ENCODE data around the gene LYZL4. TPM values are rescaled to one million over a fixed set of nuclear protein-coding genes. Genes with fewer than 3 reads are reported as not detected.

The LYZL4 gene
- polyA plus RNA-seq, 10 donors = not detected

DNA sequence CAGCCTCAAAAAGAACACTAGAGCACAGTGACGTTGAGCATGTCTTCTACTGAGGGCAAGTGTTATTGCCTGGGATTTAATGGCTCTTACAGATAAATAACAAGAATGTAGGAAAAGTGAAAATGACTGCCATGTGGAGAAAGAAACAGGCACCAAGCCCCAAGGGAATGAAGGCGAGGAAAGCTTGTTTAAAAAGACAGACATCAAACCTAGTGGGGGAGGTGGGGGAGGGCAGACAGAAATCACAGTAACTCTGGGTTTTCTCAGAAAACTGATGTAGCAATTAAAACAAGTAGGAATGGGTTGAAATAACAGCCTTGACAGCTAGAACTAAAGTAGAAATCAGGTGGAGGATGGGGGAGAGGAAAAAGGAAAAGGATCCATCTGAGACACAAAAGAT is 18.4 kb upstream of the LYZL4 start:
- DNase-seq = no peak

DNA sequence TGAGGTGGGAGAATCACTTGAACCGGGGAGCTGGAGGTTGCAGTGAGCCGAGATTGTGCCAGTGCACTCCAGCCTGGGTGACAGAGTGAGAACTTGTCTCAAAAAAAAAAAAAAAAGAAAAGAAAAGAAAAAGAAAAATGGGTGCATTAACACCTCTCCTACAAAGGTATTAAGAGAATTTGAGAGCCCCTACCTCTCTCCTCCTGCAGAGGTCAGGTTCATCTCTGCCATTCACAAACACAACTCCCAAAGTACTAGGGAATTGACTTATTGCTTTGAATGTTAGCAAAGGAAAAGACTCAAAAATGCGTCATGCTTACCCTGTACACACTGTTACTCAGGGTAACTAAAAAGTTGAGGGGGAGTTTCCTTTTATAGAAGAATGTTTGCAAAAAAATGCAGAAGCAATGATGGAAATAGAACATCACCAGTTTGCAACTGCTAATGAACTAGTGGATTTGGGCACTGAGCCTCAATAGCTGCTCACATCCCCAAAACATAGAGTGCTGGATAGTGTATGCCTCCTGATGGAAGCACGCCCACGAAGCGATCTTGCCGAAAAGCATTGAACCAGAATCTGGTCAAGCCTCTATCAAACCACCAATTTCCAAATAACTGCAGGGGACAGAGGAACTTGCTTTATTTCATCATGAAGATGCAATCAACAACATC is 15.5 kb upstream of the LYZL4 start:
- no peak for DNase-seq

DNA sequence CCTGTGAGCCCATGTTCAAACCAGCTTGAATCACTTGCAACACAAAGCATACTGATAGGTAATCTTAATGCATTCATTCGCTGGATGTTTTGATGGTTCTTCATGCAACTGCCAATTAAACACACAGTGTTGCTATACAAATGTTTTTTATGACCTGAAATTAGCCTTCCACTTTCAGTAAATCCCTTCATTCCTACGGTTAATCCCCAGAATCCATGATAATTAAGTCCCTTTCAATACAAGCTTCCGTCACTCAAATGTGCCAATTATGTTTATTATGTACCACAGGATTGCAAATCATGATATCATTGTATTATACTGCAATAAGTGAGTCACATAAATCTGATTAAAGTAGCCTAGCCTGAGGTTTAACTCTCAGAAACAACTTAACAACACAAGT is 14.5 kb upstream of the LYZL4 start:
- DNase-seq = no peak

DNA sequence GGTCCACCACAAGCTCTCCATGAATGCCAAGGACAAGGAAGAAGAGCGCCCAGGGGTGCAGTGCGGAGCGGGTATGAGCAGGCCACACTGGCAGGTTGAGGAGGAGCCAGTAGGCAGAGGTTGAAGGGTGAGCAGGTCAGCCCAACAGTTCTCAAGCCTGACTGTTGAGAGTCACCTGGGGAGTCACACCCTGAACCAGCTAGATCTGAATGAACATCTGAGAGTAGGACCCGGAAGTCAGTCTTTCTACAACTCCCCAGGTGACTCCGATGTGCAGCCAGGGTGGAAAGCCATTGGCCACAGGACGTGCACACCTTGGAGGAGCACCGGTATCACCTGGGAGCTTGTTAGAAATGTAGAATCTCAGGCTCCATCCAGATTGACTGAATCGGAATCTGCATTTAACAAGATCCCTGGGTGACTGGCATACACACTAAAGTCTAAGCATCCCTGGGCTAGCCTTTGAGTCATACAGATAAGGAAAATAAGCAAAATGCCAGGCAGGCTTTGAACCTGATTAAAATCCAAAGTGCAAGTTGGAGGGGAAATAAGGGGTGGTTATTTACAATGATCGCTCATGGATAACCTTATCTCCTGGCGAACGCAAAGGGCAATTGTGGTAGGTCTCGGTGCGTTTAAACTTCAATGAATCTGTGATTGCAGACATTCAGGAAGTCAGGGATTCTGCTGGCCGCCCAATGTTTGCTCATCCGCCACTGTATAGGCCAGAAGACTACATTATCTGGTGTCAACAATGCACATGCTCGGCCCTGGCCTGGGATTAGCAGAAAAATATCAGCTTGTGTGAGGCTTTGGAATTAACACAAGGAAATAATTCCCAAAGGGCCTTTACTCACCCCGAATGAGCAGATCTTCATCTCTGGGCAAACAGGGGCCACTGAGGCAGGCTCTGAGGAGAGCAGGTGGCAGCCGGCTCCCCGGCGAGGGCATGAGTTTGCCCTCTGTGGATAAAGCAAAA is 11.7 kb upstream of the LYZL4 start:
- DNase-seq = no peak

DNA sequence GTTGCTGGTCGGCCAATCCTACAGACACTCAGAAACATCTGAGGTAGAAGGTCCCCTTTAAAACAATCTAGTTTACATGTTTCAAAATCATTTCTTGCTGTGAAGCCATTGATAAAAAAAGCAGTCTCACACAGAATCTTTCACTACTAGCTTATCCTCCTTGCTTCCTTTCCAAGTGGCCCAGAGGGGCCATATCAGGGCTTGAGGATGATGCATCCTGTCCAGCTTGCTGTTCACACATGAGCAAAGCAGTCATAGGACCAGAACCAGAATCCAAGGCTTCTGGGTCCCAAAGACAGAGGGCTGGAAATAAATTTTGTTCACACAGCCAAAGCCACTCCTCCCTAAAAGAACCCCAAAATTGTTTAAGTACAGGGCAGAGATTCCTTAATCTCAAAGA is 9.2 kb upstream of the LYZL4 start:
- peak in 1 of 3 donors; percentile 71 for DNase-seq

DNA sequence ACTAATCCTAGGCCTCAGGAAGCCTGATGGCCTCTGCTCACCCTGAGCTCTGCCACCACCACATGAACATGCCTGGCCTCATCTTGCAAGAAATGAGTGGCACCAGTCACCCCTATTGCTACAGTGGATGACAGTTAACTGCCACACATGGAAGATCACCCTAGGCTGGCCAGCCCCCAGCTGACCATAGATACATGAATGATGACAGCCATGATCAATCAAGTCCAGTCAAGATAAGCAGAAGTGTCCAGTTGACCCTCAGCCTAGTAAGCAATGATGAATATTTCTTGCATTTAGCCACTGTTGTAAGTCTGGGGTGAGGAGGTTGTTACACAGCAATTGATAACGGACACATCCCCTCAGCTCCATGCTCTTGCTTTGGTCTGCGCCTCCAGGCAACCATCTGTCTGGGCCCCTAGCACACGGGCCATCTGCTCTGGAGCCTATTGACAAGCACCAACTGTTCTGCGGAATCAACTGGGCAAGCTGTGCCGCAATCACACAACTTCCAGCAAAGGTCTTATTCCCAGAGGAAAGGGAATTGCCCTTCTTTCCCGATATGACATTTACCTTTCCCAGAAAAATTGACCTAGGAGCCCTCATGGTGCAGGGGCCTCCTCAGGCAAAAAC is 2.2 kb upstream of the LYZL4 start:
- DNase-seq = no peak

DNA sequence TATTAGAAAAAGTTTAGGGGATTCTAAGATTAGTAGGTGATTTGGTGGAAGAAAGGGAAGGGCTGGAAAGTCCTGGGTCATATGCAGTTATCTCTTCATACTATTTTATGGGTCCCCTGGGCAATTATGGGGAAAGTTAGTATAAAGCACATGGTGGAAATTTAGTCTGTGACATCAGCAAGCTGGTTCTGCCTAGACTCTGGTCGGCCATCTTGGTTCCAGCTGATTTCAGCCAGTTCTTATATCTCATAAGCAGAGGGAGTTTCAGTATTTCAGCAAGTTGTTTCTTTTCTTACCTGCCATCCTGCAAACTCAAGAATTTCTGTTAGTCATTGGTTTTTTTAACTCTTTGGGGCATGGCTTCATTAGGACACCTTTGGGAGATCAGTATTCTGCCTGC is 1.0 kb upstream of the LYZL4 start:
- no peak for DNase-seq

DNA sequence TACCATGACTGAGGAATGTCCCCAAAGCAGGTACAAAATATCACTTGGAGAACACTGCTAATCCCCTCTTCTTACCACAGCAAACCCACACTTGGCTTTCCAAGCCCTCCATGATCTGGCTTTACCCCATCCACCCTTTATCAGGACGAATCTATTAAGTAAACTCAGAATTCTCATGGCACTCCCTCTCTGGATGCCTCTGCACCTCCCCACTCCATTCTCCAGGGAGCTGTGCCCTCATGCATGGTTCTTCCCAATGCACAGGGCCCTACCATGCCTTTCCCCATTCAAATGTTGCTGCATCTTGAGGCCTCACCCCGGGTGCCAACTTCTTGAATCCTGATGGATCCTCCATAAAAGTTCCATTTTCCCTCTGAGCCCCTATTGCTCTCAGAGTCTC is 2.3 kb downstream of the LYZL4 start:
- no peak for DNase-seq

DNA sequence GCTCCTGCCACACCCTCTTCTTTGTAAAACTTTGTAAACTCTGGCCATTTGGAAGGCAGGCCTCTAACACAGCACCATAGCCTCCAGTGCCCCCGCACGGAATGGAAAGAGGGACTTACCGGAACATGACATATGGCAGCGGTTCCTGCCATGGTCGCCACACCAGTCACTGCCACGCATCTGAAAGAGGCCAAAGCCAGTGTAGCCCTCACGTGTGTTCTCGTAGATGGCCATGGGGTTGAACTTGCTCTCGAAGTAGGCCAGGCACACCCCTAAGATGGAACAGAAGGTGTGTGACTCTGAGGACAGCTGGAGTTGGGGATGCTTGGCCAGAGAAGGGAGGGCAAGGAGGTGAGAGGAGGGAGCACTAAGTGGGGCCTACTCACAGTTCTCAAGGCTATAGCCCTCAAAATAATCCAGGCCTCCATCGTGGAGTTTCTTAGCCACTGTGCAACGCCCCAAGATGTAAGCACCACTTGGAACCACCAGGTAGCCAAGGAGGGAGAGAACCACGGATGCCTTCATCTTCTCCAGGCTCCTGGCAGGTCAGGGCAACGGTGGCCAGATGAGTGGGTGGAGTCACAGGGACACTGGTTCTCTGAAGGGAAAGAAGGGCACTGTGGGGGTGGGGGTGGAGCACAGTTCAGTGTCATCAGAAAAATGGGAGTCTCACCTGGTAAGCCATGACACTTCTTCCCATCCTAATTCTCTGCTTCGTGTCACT is 3.5 kb downstream of the LYZL4 start:
- no peak for DNase-seq

DNA sequence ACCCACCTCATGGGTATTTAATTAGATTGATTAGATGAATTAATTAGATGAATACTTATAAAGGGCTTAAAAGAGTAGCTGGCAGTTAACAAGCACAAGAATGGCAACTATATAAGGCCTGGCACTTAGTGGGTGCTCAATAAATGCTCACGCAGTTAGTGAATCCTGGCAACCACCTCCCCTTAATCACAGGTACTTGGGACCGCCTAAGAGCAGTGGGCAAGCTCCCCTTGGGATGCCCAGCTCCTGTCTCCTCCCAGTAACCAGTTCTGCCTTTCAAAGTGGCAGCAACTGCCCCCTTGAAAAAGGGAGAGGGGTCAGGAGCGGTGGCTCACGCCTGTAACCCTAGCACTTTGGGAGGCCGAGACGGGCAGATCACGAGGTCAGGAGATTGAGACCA is 4.6 kb downstream of the LYZL4 start:
- DNase-seq = no peak

DNA sequence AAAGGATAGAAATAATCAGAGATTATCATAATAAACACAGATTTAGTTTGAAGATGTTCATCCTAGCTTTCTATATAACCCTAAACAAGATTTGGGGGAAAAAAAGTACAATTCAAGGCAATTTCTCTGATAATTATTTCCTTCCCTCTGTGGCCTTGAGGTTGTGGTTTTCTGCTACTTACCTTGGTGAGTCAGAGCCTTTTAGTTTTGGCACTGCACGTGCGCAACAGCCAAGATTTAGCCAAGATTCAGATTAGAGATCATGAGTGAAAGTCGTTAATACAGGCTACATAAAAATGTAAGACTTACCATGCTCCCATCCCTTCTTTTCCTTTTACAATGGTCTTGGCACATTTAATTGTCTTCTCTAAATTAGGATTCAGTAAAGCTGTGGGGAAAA is 6.7 kb downstream of the LYZL4 start:
- DNase-seq = no peak

DNA sequence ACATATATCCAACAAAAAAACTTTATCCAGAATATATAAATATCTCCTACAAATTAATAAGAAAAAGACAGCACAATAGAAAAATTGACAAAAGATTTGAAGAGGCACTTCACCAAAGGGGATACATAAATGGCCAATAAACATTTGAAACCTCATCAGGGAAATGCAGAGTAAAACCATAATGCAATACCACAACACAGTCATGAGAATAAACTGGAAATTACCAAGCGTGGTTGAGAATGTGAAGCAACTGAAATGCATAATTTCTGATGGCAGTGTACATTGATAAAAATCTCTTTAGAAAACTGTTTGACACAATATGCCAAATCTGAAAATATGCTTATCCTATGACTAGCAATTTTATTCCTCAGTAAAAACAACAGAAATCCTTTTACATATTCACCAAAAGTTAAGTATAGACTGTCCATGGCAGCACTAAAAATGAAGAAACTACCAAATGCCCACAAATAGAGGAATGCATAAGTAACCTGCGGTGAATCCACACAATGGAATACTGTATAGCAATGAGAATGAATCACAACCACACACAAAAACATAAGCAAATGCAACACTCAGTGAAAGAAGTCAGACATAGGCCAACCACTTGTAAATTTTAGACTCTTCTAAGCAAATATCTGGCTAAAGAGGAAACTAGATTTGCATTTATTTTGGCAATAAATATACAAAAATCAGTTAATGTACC is 7.9 kb downstream of the LYZL4 start:
- no peak for DNase-seq

DNA sequence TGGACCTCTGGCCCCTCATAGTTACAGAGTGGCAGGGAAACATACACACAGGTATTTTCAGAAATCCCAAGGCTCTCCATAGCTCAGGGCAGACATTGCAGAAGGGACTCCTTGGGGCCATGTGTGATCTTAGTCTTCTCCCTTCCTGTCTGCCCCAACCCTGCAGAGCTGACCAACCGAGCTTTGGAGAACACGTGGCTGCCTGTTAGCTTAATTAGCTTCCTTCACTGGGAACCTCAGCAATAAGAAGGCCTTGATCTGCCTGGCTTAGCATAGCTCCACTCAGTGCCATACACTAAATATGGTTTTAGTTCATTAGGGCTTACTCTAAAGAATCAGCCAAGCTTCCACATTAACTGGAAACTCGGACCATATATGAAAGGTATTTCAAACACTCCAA is 12.3 kb downstream of the LYZL4 start:
- no peak for DNase-seq

DNA sequence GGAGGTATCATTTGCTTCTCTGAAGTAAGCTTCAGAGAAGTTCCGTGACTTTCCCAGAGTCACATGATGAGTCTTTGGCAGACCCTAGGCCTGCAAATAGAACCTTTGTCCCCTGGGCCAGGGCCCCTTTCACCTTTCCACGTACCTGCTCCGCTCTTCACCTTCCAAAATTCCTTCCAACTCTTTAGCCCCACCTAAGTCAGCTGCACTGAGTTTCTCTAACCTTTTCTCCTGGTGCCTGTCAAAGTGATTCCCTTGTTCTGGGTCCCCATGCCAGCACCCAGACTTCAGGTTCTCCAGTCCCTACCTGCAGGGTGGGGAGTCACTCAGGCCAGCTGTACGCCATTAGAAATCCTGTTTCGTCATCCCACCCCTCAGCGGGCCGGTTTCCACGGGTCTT is 12.8 kb downstream of the LYZL4 start:
- no peak for DNase-seq

DNA sequence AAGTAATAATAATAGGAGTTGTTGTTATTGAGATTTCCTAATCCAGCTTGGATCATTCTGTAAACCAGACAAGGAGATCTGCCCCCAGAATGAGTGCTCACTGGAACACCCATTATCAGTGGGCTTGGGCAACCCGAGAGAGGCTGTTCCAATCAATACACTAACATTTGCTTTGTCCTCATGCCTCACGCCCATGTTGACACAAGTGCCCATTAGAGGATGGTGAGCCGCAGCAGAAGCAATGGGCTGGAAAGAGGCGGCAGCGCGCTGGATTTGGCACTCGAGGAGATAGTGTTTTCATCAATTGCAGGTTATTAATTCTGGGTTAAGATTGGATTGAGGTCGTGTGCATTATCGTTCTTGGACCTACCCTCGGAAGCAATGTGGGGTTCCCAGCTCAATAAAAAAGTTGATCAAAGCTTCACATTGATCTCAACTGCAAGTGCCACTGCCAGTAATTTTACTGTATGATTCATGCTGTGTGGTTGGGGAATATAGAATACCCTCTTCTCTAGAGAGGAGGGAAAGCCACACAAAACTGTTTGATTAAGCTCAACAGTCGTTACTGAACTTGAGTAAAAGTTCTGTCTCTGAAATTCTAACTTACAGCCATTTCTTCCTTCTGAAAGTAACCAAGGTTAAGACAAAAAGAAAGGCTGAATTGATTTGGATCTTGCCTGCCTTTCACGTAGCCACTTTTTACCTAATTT is 15.7 kb downstream of the LYZL4 start:
- DNase-seq = no peak

DNA sequence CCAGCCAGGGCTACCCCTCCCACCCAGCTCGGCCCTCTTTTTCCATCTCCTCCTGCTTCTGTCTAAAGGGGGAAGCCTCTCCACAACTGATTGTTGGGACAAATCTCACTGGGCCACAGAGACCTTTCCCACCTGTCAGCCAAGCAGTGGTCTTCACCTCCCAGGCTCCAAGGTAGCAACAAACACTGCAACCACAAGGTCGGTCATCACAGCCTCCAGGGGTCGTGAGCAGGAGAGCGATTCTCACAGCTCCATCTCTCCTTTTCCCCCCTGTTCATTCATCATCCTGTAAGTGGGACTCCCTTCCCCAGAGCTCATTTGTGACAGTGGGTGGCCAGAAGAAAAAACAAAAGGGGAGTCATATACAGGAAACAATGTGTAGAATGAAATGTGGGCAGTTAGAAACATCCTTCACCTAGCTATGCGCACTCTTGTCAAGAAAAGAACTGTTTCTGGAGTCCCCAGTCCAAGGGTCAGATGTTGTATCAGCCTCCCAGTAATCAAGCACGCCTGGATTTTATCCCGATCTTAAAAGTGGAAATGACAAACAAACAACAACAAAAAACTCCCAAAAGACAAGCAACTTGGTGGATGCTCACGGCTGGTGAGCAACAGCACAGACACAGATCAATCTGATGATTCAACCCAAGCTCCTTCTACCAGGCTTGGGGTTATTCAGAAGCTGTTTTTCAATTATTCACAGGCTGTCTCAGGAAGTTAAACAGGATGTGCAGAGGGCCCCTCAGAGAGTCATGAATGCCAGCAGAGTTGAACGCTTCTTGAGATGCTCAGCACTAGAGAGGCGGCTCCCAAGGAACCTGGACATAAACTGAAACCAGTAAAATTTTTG is 22.4 kb downstream of the LYZL4 start:
- peak in 1 of 3 donors; percentile 70 for DNase-seq

DNA sequence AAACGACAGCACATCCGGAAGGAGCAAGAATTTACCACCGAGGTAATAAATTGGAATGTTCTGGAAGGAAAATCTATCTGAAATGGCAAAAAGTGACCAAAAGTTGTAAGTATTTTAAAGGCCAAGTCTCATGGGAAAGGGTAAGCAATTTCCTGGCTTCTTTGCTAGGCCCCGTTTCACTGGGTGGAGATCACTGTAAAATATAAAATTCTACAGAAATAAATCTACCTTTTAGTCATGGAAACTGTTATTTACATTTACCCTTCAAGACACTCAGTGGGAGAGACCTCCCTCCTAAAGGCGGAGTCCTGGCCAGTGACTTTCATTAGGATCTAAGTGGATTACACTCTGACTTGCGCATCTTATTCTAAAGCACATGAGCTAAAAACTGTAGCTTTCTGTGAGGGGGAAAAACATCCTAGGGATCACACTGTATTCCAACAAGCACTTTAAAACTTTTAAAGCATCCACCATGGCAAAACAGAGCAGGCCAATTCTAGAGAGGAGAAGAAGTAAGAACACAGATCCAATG is 28.8 kb downstream of the LYZL4 start:
- DNase-seq = peak in 1 of 3 donors; percentile 58

DNA sequence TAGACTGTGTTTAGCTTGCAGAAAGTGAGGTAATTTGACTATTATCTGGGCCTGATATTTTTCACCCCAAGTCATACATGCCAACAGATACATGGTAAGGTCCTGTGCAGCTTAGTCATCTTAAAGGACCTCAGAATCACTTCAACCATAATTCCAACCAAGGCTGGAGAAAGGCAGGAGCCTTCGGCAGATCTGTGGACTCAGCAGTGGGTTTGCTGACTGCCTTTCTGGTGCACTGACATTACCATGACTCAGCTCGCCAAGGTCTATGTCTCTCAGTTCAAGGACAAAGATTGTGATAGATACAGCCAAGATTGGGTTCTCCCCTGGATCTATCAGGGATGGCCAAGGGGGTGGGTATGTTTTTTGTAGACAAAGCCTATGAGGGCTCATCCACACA is 32.7 kb downstream of the LYZL4 start:
- DNase-seq = no peak

DNA sequence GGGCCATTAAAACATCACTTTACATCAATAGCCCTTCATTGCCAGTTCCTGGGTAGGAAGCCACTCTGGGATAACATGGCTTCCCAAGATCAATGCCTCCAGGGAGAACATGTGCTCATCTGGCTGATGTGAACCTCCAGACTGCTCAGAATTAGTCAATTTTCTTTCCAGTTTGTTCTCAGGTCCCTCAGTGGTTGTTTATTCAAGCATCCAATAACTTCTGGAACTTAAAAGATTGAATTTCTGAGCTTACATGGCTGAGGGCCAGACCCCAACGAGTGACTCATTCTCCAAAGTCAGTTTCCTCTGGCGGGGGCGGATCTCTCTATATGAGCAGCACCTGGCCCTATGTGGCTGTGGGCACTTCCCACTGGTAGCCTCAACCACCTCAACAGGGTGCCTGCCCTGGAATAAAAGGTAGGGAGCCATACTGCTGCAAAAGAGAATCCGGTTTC is 34.0 kb downstream of the LYZL4 start:
- peak; percentile 71 to 93 (median 83) for DNase-seq
